ENCODE measurements around the gene COL24A1. TPM values are rescaled to one million over a fixed set of nuclear protein-coding genes. Genes with fewer than 3 reads are reported as not detected.
A peak's percentile ranks its signal among the peaks of the same experiment; 100 is the strongest.
"Not testable (repeated sequence)": the region's sequence is repeated elsewhere in the genome, so short reads cannot be mapped to it uniquely, and the experiment has no call there.

The COL24A1 gene
- total and polyA plus RNA-seq, 3 donors from 2014 or later = 0.75 to 2.4 (median 1.8) TPM

DNA sequence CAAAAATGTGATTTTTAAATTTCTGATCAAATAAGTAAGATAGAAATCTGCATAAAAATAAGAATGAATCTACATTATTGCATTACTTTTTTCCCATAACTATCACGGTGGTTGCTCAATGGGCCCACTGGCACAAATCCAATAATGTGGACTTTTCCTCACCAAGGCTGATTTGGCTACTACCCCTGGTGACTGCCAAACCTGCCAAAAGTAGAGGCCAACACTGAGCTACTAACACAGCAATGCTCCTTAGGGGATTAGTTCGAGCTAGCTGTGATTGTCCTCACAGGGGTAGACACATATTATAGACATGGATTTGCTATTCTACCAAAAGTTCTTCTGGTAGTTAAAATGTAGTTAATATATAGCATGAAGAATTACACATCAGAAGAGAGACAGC, 340.7 kb downstream of the COL24A1 start:
- Histone ChIP-seq H3K36me3 (ENCODE audit: low read depth, missing control alignments) (no peaks in the 10 kb centered on the region), H3K27me3 (no peaks in the 10 kb centered on the region), H3K9me3 (no peaks in the 10 kb centered on the region), H3K4me3 (no peak overlapping the region), H3K27ac (no peak overlapping the region), H3K4me1 (no peaks in the 10 kb centered on the region)
- no peak for DNase-seq
- TF ChIP-seq POLR2A (IDR thresholded peaks at IDR 0.05) = no peak
- TF ChIP-seq, protein P1, sequence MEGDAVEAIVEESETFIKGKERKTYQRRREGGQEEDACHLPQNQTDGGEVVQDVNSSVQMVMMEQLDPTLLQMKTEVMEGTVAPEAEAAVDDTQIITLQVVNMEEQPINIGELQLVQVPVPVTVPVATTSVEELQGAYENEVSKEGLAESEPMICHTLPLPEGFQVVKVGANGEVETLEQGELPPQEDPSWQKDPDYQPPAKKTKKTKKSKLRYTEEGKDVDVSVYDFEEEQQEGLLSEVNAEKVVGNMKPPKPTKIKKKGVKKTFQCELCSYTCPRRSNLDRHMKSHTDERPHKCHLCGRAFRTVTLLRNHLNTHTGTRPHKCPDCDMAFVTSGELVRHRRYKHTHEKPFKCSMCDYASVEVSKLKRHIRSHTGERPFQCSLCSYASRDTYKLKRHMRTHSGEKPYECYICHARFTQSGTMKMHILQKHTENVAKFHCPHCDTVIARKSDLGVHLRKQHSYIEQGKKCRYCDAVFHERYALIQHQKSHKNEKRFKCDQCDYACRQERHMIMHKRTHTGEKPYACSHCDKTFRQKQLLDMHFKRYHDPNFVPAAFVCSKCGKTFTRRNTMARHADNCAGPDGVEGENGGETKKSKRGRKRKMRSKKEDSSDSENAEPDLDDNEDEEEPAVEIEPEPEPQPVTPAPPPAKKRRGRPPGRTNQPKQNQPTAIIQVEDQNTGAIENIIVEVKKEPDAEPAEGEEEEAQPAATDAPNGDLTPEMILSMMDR (IDR thresholded peaks at IDR 0.05) = no peak
- WGBS, 2 donors = 57 to 74% methylated on average over 2 of the region's 2 CpGs
- intact Hi-C loops (cut with DNase I; ENCODE audit: low total_unique reads) = no loop called here

GRCh38 chr1:85806236-85806965, 350.2 kb downstream of the COL24A1 start:
- Histone ChIP-seq H3K27me3 (no peaks in the 10 kb centered on the region), H3K4me3 (no peak overlapping the region), H3K9me3 (no peaks in the 10 kb centered on the region), H3K36me3 (ENCODE audit: low read depth, missing control alignments) (no peaks in the 10 kb centered on the region), H3K27ac (no peak overlapping the region), H3K4me1 (no peaks in the 10 kb centered on the region)
- TF ChIP-seq, protein P1 (IDR thresholded peaks at IDR 0.05) = no peak
- TF ChIP-seq POLR2A (IDR thresholded peaks at IDR 0.05) = no peak
- intact Hi-C loops (cut with DNase I; ENCODE audit: low total_unique reads) = no loop called here
- 71% methylated on average over 1 of the region's 1 CpG for WGBS, 2 donors
- no peak for DNase-seq

GRCh38 chr1:85801520-85801919, 355.1 kb downstream of the COL24A1 start:
- DNase-seq = no peak
- H3K27me3 ChIP-seq = no peaks in the 10 kb centered on the region
- no peak for TF ChIP-seq POLR2A (IDR thresholded peaks at IDR 0.05)
- TF ChIP-seq, protein P1 (IDR thresholded peaks at IDR 0.05) = no peak
- intact Hi-C loops (cut with DNase I; ENCODE audit: low total_unique reads) = no loop called here
- H3K36me3 ChIP-seq (ENCODE audit: low read depth, missing control alignments) = no peaks in the 10 kb centered on the region
- no peak overlapping the region for H3K27ac ChIP-seq
- H3K4me3 ChIP-seq = no peak overlapping the region
- H3K9me3 ChIP-seq = no peaks in the 10 kb centered on the region
- 94 to 96% methylated on average over 1 of the region's 1 CpG for WGBS, 2 donors
- H3K4me1 ChIP-seq = no peaks in the 10 kb centered on the region

- no peak overlapping the region for H3K27ac ChIP-seq
- no peaks in the 10 kb centered on the region for H3K9me3 ChIP-seq
- DNase-seq = no peak
- no peaks in the 10 kb centered on the region for H3K4me1 ChIP-seq
- WGBS, 2 donors = 39 to 48% methylated on average over 2 of the region's 2 CpGs
- no peaks in the 10 kb centered on the region for H3K27me3 ChIP-seq
- TF ChIP-seq, protein P1 (IDR thresholded peaks at IDR 0.05) = no peak
- TF ChIP-seq POLR2A (IDR thresholded peaks at IDR 0.05) = no peak
- intact Hi-C loops (cut with DNase I; ENCODE audit: low total_unique reads) = no loop called here
- no peaks in the 10 kb centered on the region for H3K36me3 ChIP-seq (ENCODE audit: low read depth, missing control alignments)
- H3K4me3 ChIP-seq = no peak overlapping the region
Observed at GRCh38 chr1:85799737-85800136, 356.8 kb downstream of the COL24A1 start.

- Histone ChIP-seq H3K27ac (peak overlapping the region in 1 of 2 donors; percentile 73), H3K4me1 (no peaks in the 10 kb centered on the region), H3K4me3 (no peak overlapping the region), H3K27me3 (no peaks in the 10 kb centered on the region), H3K9me3 (no peaks in the 10 kb centered on the region), H3K36me3 (ENCODE audit: low read depth, missing control alignments) (no peaks in the 10 kb centered on the region)
- 46 to 57% methylated on average over 2 of the region's 2 CpGs for WGBS, 2 donors
- TF ChIP-seq POLR2A (IDR thresholded peaks at IDR 0.05) = no peak
- TF ChIP-seq, protein P1 (IDR thresholded peaks at IDR 0.05) = no peak
- intact Hi-C loops (cut with DNase I; ENCODE audit: low total_unique reads) = no loop called here
- peak; percentile 21 for DNase-seq
Observed at GRCh38 chr1:85798419-85798818, 358.2 kb downstream of the COL24A1 start.

GRCh38 chr1:85777021-85777420, 379.6 kb downstream of the COL24A1 start:
- H3K4me1 ChIP-seq; intact Hi-C loops (cut with DNase I; ENCODE audit: low total_unique reads); H3K27ac ChIP-seq; H3K27me3 ChIP-seq; H3K36me3 ChIP-seq (ENCODE audit: low read depth, missing control alignments); H3K9me3 ChIP-seq; H3K4me3 ChIP-seq; DNase-seq: not testable (repeated sequence)
- WGBS, 2 donors = 93 to 94% methylated on average over 6 of the region's 6 CpGs
